HG03095 (cell line): ENCODE data around the gene MED13L.

ENCODE experiments used
- ATAC-seq: cut with Tn5 transposase; IDR thresholded peaks from one replicate; pipeline ENCODE4 v1.9.1; 2021; ENCODE audit warnings: moderate library complexity; ENCODE audit not compliant: unreplicated experiment

The MED13L gene

DNA sequence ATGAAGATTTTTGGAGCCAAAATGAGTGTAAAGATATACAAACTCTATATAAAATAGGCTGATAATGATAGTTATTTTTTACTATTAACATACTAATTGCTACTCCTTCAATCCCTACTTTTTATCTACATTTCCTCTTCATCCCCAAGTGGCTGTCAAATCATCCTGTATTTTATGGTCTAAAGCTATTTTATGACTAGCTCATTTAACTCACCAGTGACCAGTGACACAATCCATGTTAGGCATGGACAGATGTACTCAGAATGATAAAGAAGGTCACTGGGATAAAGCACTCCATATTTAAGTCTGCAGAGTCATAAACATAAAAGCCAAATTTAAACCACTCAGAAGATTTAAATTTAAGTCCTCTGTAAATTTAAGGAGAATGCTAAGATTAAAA is 183.0 kb downstream of the MED13L start:
- ATAC-seq, result no peak

DNA sequence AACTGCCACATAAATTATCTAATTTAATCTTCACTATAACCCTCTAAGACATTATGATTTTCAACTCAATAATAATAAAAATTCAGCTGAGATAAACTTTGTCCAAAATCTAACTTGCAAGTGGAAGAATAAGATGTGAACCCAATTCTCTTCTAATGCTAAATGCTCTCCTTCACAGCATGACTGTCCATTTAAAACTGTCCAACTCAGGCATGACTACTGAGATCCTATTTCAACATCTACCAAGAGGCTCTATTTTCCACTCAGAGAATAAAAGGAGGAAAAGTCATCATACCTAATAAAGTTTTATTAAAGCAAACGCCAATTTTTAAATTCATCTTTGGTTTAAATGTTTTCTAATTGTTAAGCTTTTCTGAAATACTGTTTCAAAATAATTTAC is 183.6 kb downstream of the MED13L start:
- no peak for ATAC-seq

- ATAC-seq, result no peak
Observed at GRCh38 chr12:116092776-116093175, 184.7 kb downstream of the MED13L start.

DNA sequence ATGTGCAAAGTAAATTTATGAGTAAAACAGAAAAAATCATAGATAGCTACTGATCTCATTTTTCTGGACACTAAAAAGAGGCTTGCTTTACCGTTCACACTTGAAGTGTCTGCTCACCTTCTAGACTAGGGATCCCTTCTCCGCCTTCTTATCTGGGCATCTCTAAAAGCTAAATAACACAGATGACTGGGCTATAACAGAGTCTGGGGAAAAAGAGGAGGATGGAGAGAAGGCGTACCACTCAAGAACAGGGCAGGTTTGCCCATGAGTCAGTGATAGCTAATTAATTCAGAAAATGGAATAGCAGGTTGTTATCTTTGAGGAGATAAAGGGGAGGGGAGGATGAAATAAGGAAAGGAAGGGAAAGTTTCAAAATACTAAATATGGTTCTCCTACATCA is 185.3 kb downstream of the MED13L start:
- no peak for ATAC-seq

DNA sequence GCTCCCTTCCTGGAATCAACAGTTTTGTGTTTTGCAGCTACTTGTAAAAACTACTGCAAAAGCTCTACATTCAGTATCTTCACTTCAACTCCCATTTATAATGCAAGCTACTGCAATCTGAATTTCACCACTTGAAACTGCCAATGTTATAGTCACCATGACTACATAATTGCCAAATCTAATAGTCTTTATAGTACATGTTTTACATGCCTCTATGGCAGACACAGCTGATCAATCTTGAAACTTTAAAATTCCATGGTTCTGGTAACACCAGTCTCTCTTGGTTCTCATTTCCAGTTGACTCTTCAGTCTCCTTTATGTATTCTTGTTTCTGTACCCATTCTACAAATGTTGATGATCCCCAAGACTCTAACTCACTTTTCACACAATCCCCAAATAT is 185.9 kb downstream of the MED13L start:
- ATAC-seq, result no peak

GRCh38 chr12:116090516-116090915 is 187.0 kb downstream of the MED13L start:
- no peak for ATAC-seq

- ATAC-seq, result no peak
Observed at GRCh38 chr12:116089080-116089479, 188.4 kb downstream of the MED13L start.

DNA sequence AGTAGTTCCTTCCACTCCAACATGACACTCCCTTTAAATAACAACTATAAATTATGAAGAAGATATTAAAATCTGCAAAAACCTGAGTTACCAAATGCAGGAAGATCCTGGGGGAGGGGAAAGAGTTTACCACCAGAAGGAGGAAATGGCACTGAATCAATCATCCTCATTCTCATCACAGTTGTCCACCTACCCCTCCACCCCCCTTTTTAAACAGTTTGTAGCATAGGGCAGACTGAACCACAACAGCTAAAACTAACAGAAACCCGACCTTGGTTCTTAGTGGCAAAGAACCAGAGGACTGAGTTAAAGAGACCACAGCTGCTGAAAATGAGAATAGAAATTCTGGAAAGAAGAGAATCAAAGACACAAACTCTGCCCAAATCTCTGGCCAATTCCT is 189.5 kb downstream of the MED13L start:
- ATAC-seq, result no peak

DNA sequence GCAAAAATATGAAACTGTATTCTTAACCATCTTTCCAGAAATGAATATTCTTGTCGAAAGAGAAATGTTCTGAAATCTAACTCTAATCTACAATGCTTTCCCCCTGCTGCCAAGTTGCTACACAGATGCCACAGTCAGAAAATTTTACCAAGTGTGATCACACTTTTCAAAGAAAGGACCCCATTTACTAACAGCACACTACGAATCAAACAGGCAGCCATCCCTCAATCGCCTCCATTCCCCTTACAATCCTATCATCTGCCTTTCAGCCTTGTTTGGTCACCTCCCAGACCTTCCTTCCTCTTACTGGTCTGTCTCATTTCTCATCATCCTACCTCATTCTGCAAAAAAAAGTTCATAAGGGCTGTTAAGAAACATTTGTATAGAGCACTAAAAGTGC is 190.1 kb downstream of the MED13L start:
- no peak for ATAC-seq

DNA sequence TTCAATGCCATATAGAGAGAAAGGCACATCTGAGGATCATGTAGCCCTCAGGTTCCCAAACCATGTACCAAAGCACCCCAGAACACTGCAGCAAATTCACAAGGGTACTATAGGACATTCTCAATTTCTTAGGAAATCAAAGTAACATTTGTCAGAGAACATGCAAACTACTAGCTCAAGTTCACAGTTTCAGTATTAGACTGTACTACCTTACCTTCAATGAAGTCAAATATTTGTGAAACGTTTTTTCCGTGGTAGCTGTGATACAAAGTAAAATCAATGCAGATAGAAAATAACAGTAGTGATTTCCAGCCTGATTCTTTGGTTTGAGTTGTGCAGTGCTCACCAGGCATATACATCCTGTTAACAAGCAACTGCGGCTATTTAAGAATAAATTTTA is 197.1 kb downstream of the MED13L start:
- ATAC-seq, result no peak

DNA sequence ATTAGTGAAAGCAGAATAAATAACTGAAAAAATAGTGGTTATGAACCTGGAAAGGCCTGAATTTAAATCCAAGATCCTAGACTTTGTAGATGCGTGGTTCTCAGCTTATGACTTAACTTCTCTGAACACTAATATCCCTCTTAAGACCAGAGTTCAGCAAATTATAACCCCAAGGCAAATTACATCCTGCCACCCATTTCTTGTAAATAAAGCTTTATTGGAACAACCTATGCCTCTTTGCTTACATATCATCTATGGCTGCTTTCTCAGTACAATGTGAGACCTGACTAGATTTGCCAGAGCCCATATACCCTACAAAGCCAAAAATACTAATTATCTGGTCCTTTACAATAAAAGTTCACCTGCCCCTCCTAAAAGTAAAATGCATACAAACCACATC is 199.1 kb downstream of the MED13L start:
- no peak for ATAC-seq

DNA sequence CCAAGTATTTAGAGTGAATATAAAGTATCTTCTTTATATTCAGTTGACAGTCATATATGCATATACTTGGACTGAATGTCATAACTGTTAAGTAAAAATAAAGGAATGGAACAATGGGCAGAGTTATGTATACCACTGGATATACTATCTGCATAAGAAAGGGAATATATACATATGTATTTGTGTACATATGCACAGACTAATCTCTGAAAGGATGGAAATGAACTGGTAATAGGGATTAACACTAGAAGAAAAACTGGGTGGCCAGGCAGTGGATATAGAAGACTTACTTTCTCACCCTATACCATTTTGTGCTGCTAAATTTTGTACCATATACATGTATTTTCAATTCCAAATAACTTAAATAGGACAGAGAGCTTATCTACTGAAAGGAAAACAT is 200.1 kb downstream of the MED13L start:
- no peak for ATAC-seq

DNA sequence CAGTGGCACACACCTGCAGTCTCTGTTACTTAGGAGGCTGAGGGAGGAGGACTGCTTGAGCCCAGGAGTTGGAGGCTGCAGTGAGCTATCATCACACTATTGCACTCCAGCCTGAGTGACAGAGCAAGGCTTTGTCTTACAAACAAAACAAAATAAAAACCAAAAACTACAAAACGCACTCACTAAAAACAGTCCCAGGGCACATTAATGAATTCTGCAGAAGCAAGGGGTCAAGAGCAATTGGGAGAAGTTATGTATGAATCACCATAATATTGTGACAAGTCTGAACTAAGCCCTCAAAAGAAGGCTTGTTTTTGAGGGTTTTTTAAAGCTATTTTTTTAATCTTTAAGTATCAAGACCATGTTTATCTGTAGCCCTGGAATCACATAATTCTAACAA is 201.1 kb downstream of the MED13L start:
- ATAC-seq, result no peak

DNA sequence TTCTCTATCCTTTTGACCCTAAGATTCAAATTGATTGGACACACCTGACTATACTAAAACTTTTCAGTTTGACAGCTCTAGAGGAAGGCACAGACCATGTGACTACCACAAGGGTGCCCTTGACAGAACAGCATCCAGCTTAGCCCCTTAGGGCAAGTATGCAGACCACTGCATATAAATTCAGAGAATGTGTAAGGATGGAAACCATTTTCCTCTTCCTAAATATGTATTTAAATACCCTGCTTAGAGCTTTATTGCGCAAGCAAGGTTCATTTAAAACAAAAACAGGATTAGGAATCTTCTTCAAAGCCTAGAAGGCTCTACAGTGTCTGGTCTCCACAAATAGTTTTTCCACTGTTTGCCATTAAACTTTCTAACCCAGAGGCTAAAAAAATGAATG is 202.8 kb downstream of the MED13L start:
- ATAC-seq, result no peak

GRCh38 chr12:116071555-116072230 is 205.8 kb downstream of the MED13L start:
- no peak for ATAC-seq

DNA sequence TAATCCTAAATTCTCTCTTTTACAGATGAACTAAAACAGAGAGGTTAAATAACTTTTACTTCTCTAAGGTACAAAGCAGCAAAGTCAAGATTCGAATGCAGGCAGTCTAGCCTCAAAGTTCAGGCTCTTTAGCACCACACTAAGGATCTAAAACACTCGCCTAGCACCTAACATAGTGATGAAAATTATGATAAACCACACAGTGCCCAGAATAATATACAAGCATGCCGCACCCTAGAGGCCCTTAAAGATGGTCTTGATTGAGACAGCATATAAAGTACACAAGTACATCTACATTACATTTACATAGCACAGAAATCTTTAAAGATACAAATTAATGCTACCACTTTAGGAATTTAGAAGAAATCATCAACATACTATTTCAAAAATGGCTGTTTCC is 207.0 kb downstream of the MED13L start:
- ATAC-seq, result no peak

DNA sequence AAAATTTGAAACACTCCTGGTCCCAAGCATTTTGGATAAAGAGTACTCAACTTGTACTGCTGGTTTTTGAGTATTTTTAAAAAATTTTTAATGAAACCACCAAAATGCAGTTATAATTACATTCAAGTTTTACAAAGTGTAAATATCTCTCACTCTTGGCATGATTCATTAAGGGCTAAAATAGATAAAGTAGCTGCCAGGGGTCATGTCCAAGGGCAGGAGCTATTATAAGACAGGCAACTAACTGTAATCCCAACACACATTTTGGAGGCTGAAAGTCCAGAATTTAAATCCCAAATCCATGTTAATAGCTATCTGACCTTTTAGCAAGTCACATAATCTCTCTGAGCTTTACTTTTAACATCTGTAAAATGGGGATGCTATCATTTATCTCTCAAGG is 207.6 kb downstream of the MED13L start:
- ATAC-seq, result no peak

GRCh38 chr12:116068853-116069252 is 208.6 kb downstream of the MED13L start:
- ATAC-seq, result no peak

DNA sequence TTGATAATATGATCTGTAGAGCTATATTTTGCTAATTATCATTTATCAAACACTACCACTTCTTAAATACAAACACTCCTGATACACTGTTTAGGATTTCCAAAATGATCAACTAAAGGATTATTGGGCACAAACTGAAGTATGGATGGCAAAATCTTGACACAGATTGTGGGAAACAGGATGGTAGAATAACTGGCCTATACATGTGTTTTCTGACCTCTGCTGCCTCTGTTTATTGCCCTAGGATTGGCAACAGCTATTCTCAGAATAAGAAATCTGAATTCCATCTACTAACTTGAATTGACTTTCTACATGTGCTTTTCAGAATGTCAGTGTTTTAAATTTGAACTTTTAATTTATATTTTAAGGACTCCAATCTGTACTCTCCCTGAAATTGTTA is 209.1 kb downstream of the MED13L start:
- ATAC-seq, result no peak

GRCh38 chr12:116067892-116068291 is 209.6 kb downstream of the MED13L start:
- ATAC-seq, result no peak

GRCh38 chr12:116066381-116067230 is 210.9 kb downstream of the MED13L start:
- no peak for ATAC-seq

GRCh38 chr12:116065606-116066005 is 211.9 kb downstream of the MED13L start:
- ATAC-seq, result no peak

- no peak for ATAC-seq
Observed at GRCh38 chr12:116064493-116064892, 213.0 kb downstream of the MED13L start.
